Stimulated activated CD8-positive, alpha-beta memory T cell treated with anti-CD3 and anti-CD28 coated beads, Interleukin-4, amount 100 ng/mL, for 24 hours (primary cell): ENCODE results near the gene FN3KRP.
A peak's percentile ranks its signal among the peaks of the same experiment; 100 is the strongest.
"Not testable (repeated sequence)": the region's sequence is repeated elsewhere in the genome, so short reads cannot be mapped to it uniquely, and the experiment has no call there.

ENCODE experiments used
- DNase-seq: peaks from one replicate; pipeline ENCODE4 v3.0.0-alpha.2; 2020; ENCODE audit warnings: low read depth

Gene FN3KRP

DNA sequence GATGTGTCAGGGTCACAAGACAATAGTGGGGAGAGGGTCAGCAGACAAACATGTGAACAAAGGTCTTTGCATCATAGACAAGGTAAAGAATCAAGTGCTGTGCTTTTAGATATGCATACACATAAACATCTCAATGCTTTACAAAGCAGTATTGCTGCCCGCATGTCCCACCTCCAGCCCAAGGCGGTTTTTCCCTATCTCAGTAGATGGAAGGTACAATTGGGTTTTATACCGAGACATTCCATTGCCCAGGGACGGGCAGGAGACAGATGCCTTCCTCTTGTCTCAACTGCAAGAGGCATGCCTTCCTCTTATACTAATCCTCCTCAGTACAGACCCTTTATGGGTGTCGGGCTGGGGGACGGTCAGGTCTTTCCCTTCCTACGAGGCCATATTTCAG lies 28.2 kb downstream of the FN3KRP start:
- DNase-seq: not testable (repeated sequence)

DNA sequence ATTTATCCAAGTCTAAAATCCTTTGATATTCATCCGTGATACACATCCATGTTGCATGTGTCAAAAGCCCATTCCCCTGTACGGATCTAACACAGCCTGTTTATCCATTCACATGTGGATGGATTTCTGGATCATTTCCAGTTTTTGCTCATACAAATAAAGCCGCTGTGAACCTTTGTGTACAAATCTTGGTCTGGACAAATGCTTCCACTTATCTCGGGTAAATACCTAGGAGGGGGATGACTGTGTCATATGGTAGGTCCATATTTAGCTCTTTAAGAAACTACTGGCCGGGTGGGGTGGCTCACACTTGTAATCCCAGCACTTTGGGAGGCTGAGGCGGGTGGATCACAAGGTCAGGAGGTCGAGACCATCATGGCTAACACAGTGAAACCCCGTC lies 29.0 kb downstream of the FN3KRP start:
- DNase-seq: no peak

DNA sequence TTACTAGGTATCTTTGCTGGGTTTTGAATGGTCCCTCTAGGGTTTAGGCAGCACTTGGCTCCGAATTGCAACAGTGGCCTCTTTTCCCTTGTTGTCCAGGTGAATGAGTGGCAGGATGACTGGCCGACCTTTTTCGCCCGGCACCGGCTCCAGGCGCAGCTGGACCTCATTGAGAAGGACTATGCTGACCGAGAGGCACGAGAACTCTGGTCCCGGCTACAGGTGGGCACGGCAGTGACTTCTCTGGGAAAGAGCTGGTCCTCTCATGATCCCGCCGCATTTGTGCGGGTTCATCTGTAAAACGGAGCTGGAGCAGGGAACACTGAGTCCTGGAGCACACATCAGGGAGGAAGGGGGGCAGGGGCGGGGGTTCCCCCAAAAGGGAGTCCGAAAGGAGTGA lies 32.2 kb downstream of the FN3KRP start:
- DNase-seq: no peak

DNA sequence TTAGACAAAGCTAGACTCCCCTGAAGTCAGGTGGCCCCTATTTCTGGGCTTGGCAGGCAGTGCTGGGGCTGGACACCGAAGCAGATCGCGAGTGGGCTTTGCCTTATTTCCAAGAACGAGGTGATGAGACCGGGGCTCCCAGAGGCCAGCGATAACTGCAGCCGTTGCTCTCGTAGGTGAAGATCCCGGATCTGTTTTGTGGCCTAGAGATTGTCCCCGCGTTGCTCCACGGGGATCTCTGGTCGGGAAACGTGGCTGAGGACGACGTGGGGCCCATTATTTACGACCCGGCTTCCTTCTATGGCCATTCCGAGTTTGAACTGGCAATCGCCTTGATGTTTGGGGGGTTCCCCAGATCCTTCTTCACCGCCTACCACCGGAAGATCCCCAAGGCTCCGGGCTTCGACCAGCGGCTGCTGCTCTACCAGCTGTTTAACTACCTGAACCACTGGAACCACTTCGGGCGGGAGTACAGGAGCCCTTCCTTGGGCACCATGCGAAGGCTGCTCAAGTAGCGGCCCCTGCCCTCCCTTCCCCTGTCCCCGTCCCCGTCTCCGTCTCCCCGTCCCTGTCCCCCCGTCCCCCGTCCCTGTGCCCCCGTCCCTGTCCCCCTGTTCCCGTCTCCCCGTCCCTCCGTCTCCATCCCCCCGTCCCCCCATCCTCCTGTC lies 33.9 kb downstream of the FN3KRP start:
- DNase-seq: no peak

DNA sequence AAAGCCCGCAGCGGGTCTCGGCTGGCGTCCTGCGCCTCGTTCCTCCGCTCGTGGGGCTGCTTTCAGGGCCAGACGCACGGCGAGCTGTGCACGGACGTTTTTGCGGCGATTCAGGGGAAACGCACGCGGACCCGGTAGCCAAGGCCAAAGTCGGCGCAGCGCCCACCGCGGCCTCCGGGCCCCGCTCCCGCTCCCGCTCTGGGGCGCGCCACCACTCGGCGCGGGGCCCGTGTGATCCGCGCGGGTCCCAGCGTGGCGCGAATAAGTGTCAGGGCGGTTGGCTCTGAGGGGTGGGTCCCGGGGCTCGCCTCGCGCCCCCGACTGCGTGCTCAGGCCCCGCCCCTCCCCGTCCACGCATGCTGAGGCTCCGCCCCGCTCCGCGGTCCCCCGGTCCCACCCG lies 34.7 kb downstream of the FN3KRP start:
- no peak for DNase-seq

DNA sequence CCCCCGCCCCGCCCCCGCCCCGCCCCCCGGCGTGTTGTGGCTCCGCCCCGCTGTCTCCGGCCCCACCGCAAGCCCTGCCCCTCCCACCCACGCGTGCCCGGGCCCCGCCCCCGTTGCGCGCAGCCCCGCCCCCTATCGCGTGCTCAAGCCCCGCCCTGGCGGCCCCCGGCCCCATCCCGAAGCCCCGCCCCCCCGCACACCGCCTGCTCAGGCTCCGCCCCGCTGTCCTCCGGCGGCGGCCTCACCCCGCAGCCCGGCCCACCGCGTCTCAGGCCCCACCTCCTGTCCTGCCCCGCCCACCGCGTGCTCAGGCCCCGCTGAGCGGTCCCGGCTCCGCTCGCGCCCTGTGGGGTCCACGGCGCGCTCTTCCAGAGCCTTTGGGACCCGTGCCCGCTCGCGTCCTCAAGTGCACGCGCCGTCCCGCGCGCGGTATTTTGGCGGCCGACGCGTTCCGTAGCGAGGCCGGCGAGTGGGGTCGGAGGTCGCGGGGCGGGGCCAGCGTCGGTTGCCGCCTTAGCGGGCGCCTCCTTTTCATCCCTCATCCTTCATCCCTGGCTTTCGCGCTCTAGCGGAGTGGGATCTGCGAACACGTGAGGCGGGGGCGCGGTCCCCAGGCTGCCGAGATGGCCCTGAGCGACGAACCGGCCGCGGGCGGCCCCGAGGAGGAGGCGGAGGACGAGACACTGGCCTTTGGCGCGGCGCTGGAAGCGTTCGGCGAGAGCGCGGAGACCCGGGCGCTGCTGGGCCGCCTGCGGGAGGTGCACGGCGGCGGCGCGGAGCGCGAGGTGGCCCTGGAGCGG lies 35.3 kb downstream of the FN3KRP start, which contains the start of gene TBCD:
Gene TBCD (plus strand): TSS at position 495 of the 800 bp plus-strand sequence. CDS start 129 bp downstream, at position 624.
- peak; percentile 82 for DNase-seq

DNA sequence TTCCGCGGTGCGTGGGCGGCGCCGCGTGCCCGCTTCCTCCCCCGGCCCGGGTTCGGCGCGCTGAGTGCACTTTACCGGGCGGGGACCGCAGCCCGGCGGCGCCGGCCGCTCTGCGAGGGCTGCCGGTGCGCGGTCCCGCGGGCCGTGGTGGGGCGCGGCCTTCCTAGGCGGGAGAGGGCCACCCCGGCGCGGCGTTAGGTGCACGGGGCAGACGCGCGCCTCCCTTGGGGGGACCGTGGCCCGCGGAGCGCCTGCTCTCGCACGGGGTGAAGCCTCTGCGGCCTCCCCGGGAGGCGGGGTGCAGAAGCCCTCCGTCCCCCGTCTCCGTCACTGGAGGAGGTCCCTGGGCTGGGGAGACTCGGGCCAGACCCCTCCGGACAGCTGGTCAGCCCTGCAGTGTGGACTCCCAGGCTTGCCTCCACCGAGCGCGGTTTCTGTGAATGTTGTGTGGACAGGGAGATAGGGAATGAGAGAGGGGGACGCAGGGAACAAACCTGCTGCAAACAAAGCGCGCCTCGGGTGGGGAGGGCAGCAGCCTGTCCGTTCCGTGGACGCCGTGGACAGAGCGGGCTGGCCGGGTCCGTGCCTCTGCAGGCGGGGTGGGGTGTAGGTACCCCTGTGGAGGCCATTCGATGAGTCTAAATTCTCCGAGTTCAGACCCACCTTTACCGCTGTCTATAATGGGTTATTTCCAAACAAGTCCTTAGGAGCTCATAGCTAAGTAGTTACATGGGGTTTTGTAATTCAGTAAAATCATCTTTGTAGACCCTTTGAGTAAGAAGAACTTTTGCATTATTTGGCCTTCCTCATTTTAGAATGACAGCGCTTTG lies 36.1 kb downstream of the FN3KRP start:
- DNase-seq: no peak

DNA sequence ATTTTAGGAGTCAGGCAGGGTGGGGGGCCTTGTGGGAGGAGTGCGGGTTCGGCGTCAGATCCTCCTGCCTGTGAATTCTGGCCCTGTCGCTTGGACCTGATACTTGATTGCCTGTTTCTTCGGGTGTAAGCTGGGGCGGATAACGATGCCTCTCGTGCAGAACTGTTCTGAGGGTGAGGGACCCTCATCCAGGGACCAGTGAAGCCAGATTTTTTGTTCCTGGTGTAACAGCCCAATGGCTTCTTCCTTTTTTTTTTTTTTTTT lies 36.6 kb downstream of the FN3KRP start:
- DNase-seq: no peak

DNA sequence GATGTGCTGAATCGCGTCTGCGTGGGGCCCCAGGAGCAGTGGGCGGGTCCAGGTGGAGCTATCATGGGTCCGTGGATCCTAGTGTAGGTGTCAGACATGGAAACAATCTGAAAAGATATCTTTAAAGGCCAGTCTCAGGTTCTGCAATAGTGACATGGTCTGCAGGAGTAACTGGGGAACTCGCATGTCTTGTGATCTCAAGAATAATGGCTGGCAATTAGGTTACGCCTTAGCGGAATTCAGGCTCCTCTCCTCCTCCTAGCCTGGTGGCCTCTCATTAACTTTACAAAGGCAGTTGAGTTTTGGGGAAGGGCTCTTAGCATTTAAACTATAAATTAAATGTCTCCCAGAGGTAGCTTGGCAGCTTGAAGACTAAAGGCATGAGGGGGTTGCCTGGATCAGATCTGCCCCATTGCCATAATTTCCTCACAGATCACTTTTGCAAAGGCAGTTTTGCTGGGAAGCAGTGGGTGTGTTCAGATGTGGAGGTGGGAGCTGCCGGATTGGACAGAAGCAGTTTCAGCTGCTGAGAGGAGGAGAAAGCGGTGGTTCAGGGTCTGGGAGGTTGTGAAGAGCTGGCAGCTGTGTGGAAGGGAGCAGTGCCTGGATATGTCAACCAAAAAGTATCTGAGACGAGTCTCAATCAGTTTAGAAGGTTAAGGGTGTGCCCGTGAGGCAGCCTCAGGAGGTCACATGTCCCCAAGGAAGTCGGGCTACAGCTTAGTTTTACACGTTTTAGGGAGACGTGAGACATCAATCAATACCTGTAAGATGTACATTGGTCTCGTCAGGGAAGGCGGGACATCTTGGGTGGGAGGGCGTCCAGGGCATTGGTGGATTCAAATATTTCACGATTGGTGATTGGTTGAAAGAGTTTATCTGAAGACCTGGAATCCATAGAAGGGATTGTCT lies 38.0 kb downstream of the FN3KRP start:
- DNase-seq: no peak

DNA sequence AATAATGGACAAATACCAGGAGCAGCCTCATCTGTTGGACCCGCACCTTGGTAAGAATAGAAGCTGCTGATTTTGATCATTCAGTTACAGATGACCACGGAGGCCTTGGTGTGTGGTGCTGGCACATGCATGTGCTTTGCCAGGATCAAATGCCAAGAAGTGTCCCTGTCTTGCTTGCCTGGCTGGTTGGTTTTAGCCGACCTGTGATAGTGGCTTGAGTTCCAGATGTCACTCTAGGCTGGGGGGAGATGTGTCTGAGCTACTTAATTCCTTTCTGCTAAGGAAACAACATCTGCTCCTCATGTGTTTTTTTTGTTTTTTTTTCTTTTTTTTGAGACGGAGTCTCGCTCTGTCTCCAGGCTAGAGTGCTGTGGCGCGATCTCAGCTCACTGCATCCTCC lies 39.7 kb downstream of the FN3KRP start:
- no peak for DNase-seq

DNA sequence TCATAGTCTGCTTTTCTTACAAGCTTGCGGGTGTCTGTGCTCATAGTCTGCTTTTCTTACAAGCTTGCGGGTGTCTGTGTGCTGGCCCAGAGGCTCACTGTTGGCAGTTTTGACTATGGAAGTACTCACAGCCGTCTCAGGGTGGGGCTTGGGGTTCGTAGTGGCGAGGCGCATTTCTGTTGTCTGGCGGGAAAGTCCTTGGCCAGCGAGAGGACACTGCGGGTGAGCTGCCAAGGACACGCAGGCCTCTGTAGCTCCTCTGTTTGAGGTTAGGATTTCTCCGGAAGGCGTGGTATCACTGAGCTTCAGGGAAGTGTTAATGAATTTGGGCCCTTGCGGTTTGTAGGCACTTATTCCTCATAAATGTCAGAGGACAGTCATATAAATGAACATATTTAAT lies 48.9 kb downstream of the FN3KRP start:
- no peak for DNase-seq

DNA sequence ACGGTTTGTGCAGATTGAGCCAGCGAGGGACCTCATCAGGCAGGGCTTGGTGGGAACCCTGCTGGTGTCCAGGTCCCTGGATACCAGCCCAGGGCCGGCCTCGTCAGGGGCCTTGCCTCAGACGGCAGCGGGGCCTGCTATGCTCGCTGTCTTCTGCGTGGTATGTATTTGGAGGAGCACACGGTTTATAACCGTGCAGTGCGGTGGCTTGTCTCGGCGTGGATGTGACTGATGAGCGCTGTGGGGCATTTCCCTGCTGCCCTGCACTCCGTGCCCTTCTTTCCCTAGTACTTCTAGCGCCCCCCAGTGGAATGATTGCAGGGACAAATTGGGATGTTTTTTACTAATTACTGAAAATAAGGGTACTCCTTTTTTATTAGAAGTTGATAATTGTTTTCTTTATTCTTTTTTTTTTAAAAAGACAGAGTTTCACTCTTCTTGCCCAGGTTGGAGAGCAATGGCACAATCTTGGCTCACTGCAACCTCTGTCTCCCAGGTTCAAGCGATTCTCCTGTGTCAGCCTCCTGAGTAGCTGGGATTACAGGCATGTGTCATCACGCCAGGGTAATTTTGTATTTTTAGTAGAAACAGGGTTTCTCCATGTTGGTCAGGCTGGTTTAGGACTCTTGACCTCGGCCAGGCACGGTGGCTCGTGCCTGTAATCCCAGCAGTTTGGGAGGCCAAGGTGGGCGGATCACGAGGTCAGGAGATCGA lies 50.7 kb downstream of the FN3KRP start:
- DNase-seq: no peak

DNA sequence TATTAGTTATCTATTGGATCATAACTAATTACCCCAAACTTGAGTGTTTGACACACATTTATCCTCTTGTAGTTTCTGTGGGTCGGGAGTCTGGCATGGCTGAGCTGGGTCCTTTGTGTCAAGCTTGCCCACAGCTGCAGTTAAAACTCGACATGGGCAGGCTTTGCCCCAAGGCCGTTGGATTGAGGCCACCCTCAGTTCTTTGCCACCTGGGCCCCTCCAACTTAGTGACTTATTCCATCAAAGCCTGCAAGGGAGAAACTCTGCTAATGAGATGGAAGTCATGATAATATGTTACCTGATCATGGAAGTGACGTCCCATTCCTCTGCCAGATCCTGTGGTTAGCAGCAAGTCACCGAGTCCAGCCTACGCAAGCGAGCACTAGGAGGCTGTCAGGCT lies 52.5 kb downstream of the FN3KRP start:
- DNase-seq: no peak

DNA sequence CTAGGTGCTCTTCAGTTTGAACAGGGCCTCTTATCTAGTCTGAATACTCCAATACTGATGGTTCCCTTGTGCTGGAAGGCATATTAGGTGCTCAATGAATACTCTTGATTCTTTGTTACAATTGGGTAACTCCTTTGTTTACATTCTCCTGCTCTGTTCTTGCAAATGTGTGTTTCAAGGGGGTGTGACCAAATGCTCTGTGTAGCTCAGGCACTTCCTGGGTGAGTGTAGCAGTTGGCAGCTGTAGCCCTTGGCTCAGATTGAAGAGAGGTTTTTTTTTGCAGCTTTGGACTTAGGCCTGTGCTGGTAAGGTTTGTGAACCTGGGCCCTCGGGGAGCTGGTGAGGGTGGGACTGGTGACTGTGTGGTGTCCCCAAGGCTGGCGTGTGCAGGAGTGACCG lies 55.5 kb downstream of the FN3KRP start:
- DNase-seq: no peak

DNA sequence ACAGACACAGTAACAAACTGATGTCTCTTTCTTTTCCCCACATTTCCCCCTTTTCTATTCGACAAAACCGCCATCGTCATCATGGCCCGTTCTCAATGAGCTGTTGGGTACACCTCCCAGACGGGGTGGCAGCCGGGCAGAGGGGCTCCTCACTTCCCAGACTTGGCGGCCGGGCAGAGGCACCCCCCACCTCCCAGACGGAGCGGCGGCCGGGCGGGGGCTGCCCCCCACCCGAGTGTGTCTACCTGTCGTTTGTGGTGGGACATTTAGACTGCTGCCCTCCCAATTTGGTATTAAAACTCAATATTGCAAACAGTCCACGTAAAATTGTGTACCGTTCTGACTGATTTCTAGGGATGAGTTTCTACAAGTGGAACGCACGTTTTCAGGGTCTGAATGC lies 58.0 kb downstream of the FN3KRP start:
- not testable (repeated sequence) for DNase-seq

DNA sequence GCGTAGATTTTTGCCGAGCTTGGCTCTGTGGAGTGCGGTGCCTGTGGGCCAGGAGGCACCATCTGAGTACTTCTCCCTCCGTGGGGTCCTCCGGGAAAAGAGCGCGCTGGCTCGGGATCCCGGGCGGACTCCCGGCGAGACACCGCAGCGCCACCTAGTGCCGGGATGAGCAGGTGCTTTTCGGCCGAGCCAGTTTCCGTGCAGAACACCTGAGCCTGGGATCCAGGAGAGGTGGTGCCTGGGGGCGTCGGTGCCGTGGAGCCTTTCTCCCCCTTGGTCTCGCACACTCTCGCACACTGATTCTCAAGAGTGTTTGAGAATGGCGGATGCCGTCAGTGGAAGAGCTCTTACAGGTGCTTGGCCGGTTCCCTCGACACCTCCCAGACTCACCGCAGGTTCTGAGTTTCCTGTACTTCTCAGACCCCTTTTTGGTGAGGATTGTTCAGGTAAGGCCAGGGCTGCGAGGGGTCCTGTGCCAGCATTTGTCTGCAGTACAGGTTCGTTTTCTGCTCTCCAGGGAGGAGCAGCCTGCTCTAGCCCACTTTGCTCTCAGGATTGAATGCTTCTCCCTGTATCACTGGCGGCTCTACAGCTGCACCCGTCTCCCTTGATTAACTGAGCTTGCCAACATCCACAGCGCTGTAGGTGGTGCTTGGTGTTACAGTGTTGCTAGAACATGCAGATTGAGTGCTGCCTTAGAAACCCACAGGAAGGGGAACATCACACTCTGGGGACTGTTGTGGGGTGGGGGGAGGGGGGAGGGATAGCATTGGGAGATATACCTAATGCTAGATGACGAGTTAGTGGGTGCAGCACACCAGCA lies 58.7 kb downstream of the FN3KRP start:
- no peak for DNase-seq

DNA sequence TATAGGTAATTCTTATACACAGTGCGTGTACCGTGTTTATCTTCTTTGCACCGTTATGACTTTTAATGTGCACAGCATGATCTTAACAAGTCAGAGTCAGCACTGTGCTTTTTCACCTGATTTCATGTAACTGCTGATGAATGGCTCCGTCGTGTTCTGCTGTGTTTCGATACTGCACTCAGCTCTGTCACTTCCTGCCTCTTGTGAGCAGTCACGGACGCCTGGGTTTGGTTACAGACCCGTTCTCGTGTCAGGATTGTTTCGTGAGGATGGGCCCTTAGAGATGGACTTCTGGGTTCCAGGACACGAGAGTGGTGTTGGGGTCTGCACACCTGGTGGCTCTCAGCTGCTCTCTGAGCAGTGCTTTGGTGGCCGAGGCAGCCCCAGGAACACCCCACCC lies 59.9 kb downstream of the FN3KRP start:
- no peak for DNase-seq
